Lung (tissue), 12 donors: Measurements from ENCODE around the gene GMPR2. TPM values are rescaled to one million over a fixed set of nuclear protein-coding genes. Genes with fewer than 3 reads are reported as not detected.
"Not testable (repeated sequence)": the region's sequence is repeated elsewhere in the genome, so short reads cannot be mapped to it uniquely, and the experiment has no call there.

Experiments used
- ATAC-seq: fragments of 200-7000 bp; cut with Tn5 transposase; one replicate; pipeline ENCODE4 v1.9.1; 2020; ENCODE audit warnings: moderate number of reproducible peaks; ENCODE audit not compliant: insufficient read depth, low FRiP score
- DNase-seq, 3 donors: peaks; one replicate each; pipeline ENCODE4 v3.0.0-alpha.2; 2013 to 2017
- H3K27ac ChIP-seq, 2 donors: one replicate each; pipeline ENCODE4 v1.5.1; 2013; ENCODE audit warnings: mild to moderate bottlenecking in 2 of 2, moderate library complexity in 2 of 2, control low read depth in 1 of 2, inconsistent platforms in 1 of 2, low read depth in 1 of 2, low read length in 1 of 2
- H3K27me3 ChIP-seq, 3 donors: one replicate each; pipeline ENCODE4 v1.5.1; 2013; ENCODE audit warnings: low read length in 2 of 3; ENCODE audit not compliant: control insufficient read depth in 3 of 3, insufficient read depth in 3 of 3
- H3K36me3 ChIP-seq, 4 donors: one replicate each; pipeline ENCODE4 v1.5.1; 2013; ENCODE audit warnings: low read length in 4 of 4, mild to moderate bottlenecking in 1 of 4, moderate library complexity in 1 of 4; ENCODE audit not compliant: control insufficient read depth in 4 of 4, insufficient read depth in 4 of 4
- H3K4me1 ChIP-seq, 5 donors: one replicate each; pipeline ENCODE4 v1.5.1; 2013; ENCODE audit warnings: low read length in 5 of 5, mild to moderate bottlenecking in 2 of 5, moderate library complexity in 1 of 5; ENCODE audit not compliant: control insufficient read depth in 5 of 5, insufficient read depth in 5 of 5
- H3K4me3 ChIP-seq: one replicate; pipeline ENCODE4 v1.5.1; 2013; ENCODE audit warnings: mild to moderate bottlenecking, control low read depth, moderate library complexity
- H3K9ac ChIP-seq, 2 donors: one replicate each; pipeline ENCODE4 v1.5.1; 2013; ENCODE audit warnings: low read length in 2 of 2, control low read depth in 1 of 2; ENCODE audit not compliant: insufficient read depth in 1 of 2
- H3K9me3 ChIP-seq, 4 donors: one replicate each; pipeline ENCODE4 v1.5.1; 2013; ENCODE audit warnings: low read length in 3 of 4, mild to moderate bottlenecking in 1 of 4, moderate library complexity in 1 of 4; ENCODE audit not compliant: control insufficient read depth in 4 of 4, insufficient read depth in 3 of 4
- CTCF ChIP-seq: IDR thresholded peaks from 2 replicates; pipeline ENCODE4 v1.5.1; 2012; ENCODE audit warnings: mild to moderate bottlenecking; ENCODE audit errors: control extremely low read depth, extremely low read depth
- WGBS, 2 donors: extraction: QIAGEN DNeasy Blood & Tissue Kit; methylation state at CpG; one replicate each; pipeline ENCODE4 v1.1.7; 2013; 5-methylcytosine and 5-hydroxymethylcytosine counted together
- polyA plus RNA-seq, 2 donors: library from polyadenylated mRNA; stranded (reverse); fragments of 200-250 nt; gene quantifications; one replicate each; pipeline ENCODE4 v1.2.1, GENCODE V29; 2013
- total RNA-seq, 2 donors: library from RNA; depleted of rRNA in 1 of 2; stranded (reverse); fragments of >200 nt in 1 of 2; gene quantifications; one replicate each; pipeline ENCODE4 v1.2.1, GENCODE V29; 2014 to 2021
- donor health status: control.
- donor health status: control.
- donor health status: Bipolar disorder and iron deficiency.
- donor health status: healthy.
- donor health status: DM: yes; HTN: yes; CAD: no.

The GMPR2 gene
- total and polyA plus RNA-seq, 4 donors = 42.9 to 71.1 (median 63.1) TPM

DNA sequence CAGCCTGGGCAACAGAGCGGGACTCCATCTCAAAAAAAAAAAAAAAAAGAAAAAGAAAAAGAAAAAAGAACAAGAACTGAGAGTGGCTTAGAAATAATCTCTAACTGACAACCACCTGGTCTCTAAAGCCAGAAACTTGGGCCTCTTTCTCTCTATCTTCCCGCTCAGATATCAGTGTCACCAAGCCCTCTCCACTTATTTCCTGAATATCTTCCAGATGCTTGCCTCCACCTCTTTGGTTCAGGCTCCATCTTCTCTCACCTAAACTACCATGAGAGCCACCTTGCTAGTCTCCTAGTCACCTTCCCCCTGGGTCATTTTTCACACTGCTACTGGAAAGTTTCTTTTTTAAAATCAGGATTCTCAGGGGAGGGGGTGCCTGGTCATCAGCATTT, 35.7 kb upstream of the GMPR2 start:
- ATAC-seq = no peak

DNA sequence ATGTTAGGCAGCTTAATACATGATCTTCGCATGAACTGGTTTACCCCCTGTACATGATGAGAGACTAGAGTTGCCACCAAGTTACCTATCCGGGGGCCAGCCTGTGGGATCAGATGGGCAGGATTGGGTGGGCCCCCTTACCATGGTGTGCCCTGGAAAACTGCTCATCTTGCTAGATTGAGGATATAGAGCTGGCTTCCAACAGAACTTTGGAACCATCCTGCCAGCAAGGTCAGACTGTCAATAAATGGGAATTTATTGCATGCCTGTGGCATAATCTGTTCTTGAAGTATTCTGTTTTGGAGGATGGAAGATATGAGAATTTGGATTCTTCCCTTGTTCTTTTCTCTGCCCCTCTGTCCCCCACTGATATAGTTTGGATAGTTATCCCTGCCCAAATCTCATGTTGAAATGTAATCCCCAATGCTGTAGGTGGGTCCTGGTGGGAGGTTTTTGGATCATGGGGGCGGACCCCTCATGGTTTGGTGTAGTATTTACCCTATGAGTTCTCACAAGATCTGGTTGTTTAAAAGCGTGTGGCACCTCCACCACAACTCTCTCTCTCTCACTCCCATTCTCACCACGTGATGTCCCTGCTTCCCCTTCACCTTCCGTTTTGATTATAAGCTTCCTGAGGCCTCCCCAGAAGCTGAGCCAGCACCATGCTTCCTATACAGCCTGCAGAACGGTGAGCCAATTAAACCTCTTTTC, 33.8 kb upstream of the GMPR2 start:
- Histone ChIP-seq H3K9me3 (no peaks in the 10 kb centered on the region), H3K36me3 (peaks cover 2 to 21% (median 6%) of the 10 kb centered on the region in 4 donors), H3K4me1 (peaks cover 0 to 23% (median 8%) of the 10 kb centered on the region in 5 donors), H3K27ac (no peak overlapping the region), H3K27me3 (no peaks in the 10 kb centered on the region), H3K4me3 (no peak overlapping the region), H3K9ac (no peak overlapping the region)
- ATAC-seq (no peak), DNase-seq (no peak)
- 71 to 79% methylated on average over 7 of the region's 7 CpGs for WGBS, 2 donors
- no peak for TF ChIP-seq CTCF

More for the DNA sequence above, 35.7 kb upstream of the GMPR2 start:
- H3K9ac ChIP-seq = no peak overlapping the region
- H3K4me1 ChIP-seq = peaks cover 0 to 23% (median 8%) of the 10 kb centered on the region in 5 donors
- H3K27me3 ChIP-seq = no peaks in the 10 kb centered on the region
- 95 to 96% methylated on average over 2 of the region's 2 CpGs for WGBS, 2 donors
- TF ChIP-seq CTCF = no peak
- H3K9me3 ChIP-seq = no peaks in the 10 kb centered on the region
- H3K27ac ChIP-seq = no peak overlapping the region
- peaks cover 5 to 18% (median 11%) of the 10 kb centered on the region in 4 donors for H3K36me3 ChIP-seq
- no peak for DNase-seq
- no peak overlapping the region for H3K4me3 ChIP-seq

- WGBS, 2 donors = 93% methylated on average over 8 of the region's 8 CpGs
Measured at GRCh38 chr14:24202538-24202937, 30.2 kb upstream of the GMPR2 start.

GRCh38 chr14:24203249-24203886, 29.4 kb upstream of the GMPR2 start:
- H3K9ac ChIP-seq, ATAC-seq, H3K9me3 ChIP-seq, H3K27me3 ChIP-seq, H3K4me1 ChIP-seq, DNase-seq, H3K27ac ChIP-seq, H3K4me3 ChIP-seq: not testable (repeated sequence)
- peaks cover 2 to 39% (median 29%) of the 10 kb centered on the region in 4 donors for H3K36me3 ChIP-seq
- WGBS, 2 donors = 97 to 98% methylated on average over 16 of the region's 16 CpGs

More at GRCh38 chr14:24202538-24202937, 30.2 kb upstream of the GMPR2 start:
- ATAC-seq, H3K9ac ChIP-seq, H3K9me3 ChIP-seq, H3K27me3 ChIP-seq, H3K4me1 ChIP-seq, DNase-seq, H3K4me3 ChIP-seq, H3K27ac ChIP-seq: not testable (repeated sequence)
- peaks cover 2 to 31% (median 23%) of the 10 kb centered on the region in 4 donors for H3K36me3 ChIP-seq
